IPS-11a (cell line): ENCODE measurements around the gene MALT1.
"Not testable (repeated sequence)": the region's sequence is repeated elsewhere in the genome, so short reads cannot be mapped to it uniquely, and the experiment has no call there.

Experiments
- H3K4me3 ChIP-seq: one replicate; pipeline ENCODE4 v1.5.1; 2013; ENCODE audit warnings: low read depth, low read length, control low read depth

MALT1 gene

DNA sequence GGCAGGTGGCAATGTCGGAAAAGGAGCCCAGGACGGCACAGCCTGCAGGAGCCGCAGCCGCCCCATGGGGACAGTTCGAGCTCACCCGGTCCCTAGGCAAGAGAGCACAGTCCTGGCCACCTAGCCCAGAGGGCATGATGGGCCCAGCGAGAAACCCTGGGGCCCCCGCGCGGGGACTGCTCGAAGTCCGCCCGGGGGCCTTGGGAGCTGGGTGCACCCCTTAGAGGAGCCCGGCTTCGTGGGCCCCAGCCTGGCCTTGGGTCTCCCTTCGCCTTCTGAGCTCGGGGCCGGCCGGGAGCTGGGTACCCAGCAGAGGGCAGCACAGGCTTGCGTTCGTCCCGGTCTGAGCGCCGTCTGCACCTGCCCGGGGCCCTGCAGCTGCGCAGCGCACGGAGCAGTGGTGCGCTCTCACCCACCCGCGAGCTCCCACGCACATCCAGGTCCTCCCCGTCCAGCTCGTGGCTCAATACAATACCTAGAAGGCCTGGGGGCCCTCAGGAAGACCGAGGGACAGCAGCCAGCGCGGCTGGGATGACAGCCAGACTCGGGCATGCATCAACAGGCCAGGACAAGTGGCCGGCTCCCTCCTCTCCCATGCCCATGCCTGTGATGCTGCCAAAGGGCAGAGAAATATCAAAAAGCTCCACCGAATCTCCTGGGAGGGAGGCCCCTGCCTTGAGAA, 97.2 kb downstream of the MALT1 start:
- peak overlapping the region; percentile 15 for H3K4me3 ChIP-seq

DNA sequence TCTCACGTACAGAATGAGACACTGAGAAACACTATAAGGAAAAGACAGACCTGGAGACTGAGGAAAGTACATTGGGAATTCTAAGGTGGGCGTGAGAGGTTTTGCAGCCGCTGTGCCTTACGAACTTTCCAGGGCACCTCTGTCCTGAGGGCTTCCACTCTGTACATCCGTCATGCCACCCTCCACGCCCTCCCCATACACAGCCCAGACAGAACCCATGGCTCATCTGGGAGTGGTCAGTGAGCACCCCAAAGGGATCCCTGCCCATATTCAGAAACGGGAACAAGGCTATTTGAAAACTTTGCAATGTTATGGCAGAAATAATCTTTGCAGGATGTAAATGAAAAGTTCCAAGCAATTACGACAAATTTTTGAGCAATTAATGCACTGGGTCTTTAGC, 98.1 kb downstream of the MALT1 start:
- H3K4me3 ChIP-seq, result no peak overlapping the region

DNA sequence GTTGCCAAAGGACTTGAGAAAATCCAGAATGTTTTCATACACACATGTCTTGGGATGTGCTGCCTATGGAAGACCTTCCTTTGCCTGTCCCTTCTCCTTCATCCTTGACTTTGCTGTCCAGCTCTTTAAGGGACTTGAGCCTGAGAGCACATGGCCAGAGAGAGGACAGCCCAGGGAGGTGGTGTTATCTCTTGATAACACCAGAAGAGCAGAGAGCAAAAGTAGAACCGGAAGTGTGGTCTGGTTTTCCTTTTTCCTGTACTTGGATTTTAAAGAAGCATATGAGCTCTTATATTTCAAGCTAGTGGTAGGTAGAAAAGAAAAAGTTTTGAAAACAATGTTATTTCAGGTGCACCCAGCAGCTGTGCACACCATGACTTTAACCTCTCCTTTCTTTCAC, 99.3 kb downstream of the MALT1 start:
- no peak overlapping the region for H3K4me3 ChIP-seq

DNA sequence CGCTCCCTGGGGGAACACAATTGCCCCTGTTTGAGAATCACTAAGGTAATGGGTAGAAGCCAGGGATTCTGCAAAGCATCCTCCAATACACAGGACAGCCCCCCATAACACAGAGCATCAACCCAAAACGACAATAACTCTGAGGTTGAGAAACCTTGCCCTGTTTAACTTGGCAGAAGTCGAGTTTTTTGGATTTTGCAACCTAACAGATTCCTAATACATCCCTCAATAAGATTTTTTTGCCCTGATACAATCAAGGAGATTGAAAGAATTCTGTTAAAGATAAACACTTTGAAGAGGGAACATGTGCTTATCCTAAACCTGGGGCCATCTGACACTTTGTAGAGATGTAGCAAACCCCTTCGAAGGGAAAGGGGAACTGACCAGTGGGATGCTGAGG, 100.9 kb downstream of the MALT1 start:
- H3K4me3 ChIP-seq, result no peak overlapping the region

DNA sequence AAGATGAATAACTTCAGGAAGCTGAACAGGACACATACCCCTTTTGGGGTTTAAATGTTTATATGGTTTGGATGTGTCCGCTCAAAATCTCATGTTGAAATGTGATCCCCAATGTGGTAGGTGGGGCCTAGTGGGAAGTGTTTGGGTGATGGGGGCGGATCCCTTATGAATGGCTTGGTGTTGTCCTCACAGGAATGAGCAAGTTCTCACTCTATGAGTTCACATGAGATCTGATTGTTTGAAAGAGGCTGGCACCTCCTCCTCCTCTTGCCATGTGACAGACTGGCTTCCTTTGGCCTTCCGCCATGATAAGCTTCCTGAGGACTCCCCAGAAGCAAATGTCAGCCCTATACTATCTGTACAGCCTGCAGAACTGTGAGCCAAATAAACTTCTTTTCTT, 104.8 kb downstream of the MALT1 start:
- no peak overlapping the region for H3K4me3 ChIP-seq

DNA sequence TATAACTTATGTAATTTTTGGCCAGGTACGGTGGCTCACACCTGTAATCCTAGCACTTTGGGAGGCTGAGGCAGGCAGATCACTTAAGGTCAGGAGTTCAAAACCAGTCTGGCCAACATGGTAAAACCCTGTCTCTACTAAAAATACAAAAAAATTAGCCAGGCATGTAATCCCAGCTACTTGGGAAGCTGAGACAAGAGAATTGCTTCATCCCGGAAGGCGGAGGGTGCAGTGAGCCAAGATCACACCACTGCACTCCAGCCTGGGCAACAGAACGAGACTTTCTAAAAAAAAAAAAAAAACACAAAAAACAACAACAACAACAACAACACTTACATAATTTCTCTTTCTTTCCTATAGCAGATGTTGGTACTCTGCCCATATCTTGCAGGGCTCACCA, 105.3 kb downstream of the MALT1 start:
- not testable (repeated sequence) for H3K4me3 ChIP-seq

DNA sequence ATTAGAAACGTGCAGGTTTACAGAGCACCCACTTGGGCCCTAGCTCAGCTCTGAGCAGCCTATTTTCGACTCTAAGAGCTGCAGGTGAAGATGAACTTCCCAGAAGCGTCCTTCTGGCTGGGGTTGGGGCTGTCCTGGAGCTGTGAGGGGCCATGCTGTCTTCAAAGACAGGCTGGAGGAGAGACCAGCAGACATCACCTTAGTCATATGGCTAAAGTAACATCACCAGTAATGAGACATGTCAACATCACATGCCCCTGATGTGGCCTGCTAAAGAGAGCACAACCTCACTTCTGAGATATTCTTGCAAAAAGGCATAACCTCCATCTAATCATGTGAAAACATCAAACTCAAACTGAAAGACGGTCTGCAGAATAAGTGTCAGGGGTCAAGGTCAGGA, 106.2 kb downstream of the MALT1 start:
- H3K4me3 ChIP-seq, result no peak overlapping the region

DNA sequence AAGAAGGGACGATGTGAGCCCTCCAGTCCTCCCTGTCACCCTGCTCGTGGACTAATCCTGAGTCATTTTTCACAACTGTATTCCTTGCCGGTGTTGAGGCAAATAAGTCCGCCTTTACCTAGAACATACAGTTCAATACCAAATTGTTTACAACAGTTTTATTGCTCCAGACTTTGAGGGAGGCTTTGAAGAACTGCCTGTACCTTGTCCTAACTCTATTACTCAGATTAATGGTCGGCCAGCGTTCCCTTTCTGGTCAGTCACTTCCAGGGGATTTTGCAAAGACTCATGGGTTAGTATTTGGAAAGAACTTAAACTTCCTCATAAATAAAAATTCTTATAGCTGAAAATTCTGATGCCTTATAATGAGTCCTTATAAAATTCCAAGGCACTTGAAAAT, 108.3 kb downstream of the MALT1 start:
- H3K4me3 ChIP-seq, result no peak overlapping the region

DNA sequence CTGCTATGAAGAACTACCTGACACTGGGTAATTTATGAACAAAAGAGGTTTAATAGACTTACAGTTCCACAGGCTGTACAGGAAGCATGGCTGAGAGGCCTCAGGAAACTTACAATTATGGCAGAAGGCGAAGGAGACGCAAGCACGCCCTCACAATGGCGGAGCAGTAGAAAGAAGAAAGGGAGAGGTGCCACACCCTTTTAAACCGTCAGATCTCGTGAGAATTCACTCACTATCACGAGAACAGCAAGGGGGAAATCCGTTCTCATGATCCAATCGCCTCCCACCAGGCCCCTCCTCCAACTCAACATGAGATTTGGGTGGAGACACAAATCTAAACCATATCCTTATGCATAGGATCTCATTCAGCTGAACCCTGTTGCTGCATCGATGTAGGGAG, 108.8 kb downstream of the MALT1 start:
- no peak overlapping the region for H3K4me3 ChIP-seq

DNA sequence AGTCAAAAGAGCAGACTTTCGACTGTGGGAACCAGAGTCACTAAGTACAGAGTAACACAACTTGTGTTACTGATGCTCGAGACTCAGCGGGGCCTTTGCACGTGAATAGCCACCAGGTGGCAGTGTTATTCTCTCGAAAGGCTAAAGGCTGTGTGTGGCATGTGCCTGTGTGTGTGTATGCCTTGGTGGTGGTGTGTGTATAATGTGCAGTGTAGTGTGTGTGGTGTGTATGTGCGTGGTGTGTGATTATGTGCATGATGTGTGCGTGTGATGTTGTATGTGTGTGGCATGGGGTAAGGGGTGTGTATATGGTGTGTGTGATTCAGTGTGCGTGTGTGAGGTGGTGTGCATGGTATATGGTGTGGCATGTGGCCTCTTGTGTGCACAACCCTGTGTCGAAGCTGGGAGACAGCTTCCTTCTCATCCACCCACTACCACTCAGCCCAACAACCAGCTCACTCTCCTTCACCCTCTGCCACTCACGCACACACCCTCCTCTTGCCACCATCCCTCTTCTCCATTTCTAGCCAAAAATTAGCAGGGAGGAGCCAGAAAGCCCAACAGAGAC, 110.4 kb downstream of the MALT1 start:
- no peak overlapping the region for H3K4me3 ChIP-seq

DNA sequence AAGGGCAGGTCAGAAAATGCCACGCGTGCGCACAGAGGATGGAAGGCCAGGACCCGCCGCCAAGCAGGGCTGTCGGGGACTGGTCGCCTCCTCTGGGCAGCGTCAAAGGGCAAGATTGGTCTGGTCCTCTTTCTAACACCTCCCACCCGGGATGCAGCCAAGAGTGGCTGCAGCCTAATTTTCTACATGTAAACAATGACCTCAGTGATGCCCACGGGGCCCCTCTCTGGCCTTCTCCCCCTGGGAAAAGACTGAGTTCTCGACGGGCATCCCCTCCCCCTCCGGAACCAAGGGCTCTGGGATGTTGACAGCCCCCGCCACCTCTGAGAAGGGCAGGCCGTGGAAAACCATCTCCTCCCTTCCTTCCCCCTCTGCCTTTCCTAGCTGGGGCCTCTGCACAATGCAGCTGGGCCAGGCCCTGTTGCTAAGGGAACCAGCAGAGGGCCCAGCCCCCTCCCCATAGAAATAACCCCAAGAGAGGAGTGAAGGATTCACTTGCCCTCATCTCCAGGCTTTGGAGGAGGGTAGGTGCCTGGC, 113.4 kb downstream of the MALT1 start:
- H3K4me3 ChIP-seq, result no peak overlapping the region

DNA sequence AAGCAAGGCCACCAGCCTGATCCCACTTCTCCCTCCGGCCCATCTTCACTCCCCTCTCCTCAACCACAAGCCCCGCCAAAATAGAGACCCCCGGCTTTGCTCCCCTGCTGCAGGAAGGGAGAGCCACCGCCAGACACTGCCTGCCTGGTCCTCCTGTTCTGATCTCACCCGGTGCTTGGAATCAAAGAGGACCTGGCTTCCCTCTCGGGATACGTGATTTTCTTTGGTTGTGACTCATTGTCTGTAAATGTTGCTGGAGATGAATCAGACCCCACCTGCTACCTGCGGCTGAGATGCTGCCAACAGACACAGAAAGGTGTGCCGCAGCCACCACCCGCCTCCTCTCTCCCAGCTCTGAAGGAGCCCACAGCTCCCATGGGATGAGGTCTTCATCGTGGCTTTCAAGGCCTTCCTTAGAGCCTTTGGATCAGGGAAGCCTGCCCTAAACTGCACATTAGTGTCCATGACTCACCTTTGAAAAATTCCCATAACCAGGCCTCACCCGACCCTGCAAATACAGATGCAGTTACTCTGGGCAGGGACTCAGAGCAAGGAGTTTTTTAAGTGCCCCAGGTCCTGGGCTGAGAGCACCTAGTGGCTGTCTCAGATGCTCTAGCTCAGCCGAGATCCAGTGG, 114.0 kb downstream of the MALT1 start:
- H3K4me3 ChIP-seq, result no peak overlapping the region

DNA sequence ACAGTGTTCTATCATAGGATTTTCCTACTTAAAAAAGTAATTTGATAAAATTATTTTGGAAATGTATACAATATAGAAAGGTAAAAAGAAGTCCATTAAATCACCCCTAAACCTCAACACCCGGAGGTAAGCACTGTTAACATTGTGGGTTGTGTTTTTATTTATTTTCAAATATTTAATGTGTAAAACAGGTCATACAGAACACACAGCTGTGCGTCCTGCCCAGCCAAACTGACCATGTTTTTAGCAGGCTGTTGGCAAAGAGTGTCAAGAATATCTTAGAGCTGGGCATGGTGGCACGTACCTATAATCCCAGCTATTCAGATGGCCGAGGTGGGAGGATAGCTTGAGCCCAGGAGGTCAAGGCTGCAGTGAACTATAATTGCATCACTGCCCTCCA, 114.6 kb downstream of the MALT1 start:
- H3K4me3 ChIP-seq, result no peak overlapping the region

DNA sequence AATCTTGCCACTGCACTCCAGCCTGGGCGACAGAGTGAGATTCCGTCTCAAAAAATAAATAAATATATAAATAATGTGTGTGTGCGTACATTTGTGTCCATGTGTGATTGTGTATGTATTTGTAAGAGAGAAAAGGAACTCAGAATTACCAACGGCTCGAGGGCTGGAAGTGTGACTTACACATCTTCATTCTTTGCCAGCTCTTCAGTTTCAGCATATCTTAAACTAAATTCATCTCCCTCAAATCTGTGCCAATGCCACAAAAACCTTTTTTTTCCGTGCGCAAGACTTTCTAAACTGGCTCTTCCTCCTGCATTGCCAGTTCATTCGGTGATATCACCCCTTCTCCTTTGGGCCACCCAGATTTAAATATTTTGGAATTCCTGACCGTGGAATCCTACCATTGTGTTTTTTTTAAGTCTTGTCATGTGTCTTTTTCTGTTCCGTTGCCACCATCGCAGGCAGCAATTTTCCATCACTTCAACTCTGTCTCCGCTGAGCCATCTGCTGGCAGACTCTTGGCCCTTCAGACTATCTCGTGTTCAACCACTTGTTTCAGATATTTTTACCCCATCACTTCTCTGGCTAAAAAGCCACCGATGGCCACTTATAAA, 116.4 kb downstream of the MALT1 start:
- H3K4me3 ChIP-seq, result no peak overlapping the region

DNA sequence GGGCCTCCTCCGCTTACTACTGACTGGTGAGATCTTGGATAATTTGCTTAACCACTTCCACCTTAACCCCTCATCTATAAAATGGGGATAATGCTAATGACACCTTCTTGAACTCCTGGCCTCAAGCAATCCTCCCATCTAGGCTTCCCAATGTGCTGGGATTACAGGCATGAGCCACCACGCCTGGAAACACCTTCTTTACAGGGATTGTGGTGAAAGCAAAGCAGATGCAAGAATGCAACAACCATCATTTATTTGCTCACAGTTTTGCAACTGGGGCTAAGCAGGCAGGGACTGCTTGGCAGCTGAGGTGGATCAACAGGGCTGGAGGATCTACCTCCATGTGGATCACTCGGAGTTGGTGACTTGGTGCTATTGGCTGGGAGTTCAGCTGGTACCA, 117.2 kb downstream of the MALT1 start:
- H3K4me3 ChIP-seq, result no peak overlapping the region

DNA sequence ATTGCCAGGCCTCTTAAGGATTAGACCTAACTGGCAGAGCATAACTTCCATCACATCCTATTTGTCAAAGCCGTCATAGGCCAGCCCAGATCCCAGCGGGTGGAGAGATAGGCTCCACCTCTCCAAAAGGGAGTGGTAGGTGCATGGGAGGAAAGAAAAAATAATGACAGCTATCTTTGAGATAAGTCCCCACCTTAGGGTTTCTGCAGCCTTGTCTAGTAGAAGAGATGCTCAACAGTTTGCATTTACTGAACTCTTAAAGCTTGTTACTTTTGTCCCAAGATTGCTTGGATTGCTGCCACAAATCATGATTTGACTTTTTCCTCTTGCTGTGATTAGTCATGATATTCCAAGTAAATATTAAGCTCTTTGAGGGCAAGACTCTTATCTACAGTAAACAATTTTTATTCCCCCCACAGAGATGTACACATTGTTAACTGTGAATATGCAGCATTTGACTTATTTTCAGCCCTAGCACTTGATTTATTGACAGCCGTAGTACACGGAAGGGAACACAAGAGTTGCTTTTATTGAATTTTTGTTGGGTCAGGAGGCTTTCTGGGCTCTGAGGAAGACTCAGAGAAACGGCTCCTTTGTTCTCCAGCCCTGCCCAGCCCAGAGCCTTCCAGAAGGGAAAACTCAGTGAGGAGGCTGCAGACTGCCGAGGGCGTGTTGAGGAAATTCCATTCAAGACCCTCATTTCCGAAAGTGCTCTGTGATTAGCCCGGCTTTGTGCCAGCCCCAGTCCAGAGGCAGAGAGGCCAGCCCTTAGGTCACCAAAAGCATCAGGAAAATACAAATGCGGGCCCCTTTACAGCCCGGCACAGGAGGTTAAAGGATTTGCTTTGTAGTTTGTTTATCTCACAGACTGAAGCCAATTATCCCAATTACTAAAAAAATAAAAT, 118.0 kb downstream of the MALT1 start:
- no peak overlapping the region for H3K4me3 ChIP-seq

DNA sequence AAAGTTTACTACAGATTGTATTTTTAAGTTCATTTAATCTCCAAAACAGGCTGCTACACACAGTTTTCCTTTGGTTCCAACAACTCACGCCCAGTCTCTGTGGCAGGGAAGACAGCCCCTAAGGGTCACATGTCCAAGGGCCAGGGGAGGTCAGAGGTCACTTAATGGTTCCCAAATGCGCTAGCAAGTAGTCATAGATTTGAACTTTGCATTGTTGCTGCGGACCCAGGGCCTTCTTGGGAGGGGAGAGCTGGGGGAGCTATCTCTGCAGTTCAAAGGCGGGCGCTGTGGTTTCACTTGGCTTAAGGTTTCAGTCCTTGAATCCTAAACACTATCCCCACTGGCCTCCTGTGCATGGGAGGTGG, 118.6 kb downstream of the MALT1 start:
- H3K4me3 ChIP-seq, result no peak overlapping the region

DNA sequence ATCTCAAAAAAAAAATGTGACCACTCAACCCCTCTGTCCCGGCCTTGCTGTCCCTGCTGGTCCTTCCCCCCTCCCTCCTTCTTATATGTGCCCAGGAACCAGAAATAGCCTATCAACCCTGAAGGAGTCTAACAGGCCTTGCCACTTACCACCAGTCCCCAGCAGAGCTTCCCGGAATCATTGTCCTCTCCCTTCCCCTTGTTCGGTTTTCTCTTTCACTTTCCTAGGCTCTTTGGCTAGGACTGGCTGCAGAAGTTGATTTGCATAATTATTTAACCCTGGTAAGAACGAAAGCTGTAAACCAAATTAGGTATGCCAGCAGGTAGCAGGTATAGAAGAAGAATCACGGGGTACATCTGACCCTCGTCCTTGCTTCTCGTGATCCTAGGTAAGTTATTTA, 120.8 kb downstream of the MALT1 start:
- H3K4me3 ChIP-seq, result no peak overlapping the region

DNA sequence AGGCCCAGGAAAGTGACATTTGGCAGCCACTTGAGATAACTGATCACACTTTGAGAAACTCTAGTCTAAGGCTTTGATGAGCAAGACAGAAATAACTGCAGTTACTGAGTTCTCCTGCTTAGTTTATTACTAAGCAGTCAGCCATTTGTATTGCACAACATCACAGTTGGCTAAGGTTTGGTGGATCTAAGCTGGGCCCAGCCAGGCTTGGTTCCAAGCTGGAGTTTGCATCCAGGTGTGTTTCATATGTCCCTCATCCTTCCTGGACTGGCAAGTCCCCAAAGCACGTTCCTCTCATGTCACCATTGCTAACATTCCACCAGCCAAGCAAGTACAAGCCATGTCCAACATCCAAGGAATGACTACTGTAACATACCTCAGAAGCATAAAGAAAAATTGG, 122.1 kb downstream of the MALT1 start:
- H3K4me3 ChIP-seq, result no peak overlapping the region

DNA sequence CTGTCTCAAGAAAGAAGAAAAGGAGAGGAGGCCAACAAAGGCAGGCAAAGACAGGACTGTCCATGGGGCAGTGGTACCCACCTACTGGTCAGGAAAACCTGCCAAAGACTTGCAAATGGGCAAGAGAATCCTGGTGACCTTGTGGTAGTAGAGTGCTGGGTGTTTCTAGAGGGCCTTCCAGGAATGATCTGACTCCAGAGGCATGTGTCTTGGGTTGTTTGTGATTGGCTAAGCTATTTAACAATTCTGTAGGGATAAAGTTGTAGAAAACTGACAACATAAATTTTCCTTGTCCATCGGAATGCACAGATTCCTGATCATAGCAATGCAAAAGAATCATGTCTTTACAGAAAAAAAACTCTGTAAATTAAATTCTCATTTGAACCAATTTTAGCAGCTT, 125.0 kb downstream of the MALT1 start:
- no peak overlapping the region for H3K4me3 ChIP-seq

DNA sequence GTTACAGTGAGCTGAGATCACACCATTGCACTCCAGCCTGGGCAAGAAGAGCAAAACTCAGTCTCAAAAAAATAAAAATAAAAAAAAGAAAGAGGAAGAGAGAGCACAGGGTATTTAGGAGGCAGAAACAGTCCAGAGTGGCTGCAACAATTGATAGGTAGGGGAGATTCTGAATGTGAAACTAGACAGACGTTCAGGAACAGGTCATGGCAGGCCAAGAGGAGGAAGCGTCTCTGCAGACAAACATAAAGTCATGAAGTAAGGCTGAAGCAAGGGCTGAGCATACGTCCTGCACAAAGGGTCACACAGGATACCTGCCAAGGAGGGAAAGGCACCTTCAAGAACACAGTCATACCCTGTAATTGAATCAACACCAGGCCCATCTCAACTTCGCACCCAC, 129.3 kb downstream of the MALT1 start:
- H3K4me3 ChIP-seq, result no peak overlapping the region
